Breast epithelium (tissue), 3 donors: ENCODE results near the gene CBX1.

Experiments
- CTCF ChIP-seq, 3 donors: fragments of 450-650 bp; IDR thresholded peaks; one replicate each; pipeline ENCODE4 v1.5.1; 2016 to 2017; ENCODE audit warnings: antibody characterized with exemption in 3 of 3, mild to moderate bottlenecking in 3 of 3, moderate library complexity in 3 of 3
- POLR2A ChIP-seq: fragments of 450-650 bp; IDR thresholded peaks from one replicate; pipeline ENCODE4 v1.6.1; 2016; ENCODE audit warnings: antibody characterized with exemption, mild to moderate bottlenecking, moderate library complexity

DNA sequence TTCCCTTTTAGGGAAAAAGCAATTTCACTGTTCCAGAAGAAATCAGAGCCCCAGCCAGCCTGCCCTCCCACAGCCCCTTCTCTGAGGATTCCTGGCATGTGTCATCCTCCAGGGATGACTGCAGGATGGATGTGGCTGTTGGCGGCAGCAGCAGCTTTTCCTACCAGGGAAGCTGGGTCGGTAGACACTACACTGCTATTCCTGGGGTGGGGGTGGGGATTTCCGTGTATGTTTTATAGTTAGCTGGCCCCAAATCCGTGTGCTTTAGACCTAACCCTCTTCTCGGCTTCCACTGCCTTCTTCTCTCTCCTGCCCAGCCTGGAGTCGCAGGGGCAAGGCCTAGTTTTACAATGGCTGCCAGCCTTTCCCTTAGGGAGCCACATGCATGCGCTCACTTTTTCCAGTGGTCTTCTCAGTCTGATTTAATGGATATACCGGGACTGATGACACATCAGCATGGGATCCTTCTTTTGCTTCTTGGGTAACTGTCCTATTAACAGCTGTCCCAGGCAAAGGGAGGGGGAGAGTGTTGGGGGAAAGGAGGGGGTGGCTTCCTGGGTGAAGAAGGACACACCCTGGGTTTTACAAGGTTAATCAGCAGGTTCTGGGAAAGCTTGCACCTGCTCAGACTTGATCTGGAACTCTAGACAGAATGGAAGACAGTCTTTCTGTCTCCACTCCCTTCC is 55.8 kb downstream of the CBX1 start:
- TF ChIP-seq CTCF (IDR thresholded peaks at IDR 0.05) (no peak), POLR2A (no peak)
